ENCODE measurements around the gene MRPL32. TPM values are rescaled to one million over a fixed set of nuclear protein-coding genes. Genes with fewer than 3 reads are reported as not detected.

The MRPL32 gene
- total RNA-seq, 1 experiment from 2014 or later: 101 TPM

DNA sequence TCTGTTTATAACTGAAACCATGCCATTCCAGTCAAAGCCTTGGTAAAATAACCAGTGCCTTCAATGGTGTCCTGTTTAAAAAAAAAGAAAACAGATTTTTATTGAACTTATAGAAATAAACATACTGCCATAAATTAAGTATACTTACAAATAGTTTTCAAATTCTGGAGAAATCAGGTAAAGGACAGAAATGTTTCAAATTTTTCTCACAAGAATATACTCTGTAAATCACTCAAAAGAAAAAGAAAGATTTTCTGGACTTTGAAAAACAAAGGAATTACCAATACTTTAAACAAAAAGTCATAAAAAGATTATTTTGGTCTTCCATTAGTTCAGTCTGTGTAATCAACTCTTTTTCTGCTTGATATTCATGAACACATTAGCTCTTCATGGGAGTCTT lies 23.9 kb downstream of the MRPL32 start:
- Histone ChIP-seq H2AFZ (ENCODE audit: low read length) (no peak overlapping the region), H3K9me3 (ENCODE audit: control insufficient read depth, low read depth, low read length) (peaks cover 6% of the 10 kb centered on the region), H3K79me1 (ENCODE audit: insufficient read depth, low read depth, low read length, poor library complexity, severe bottlenecking) (no peaks in the 10 kb centered on the region), H3K9ac (ENCODE audit: extremely low read depth, insufficient read length, low read length) (no peak overlapping the region), H3K4me2 (ENCODE audit: insufficient read depth, insufficient read length, low read length) (no peak overlapping the region), H4K20me1 (ENCODE audit: control insufficient read depth, insufficient read depth, insufficient read length) (no peaks in the 10 kb centered on the region), H3K4ac (ENCODE audit: low read depth, low read length) (no peak overlapping the region), H2BK120ac (ENCODE audit: low read depth, low read length, poor library complexity, severe bottlenecking) (no peak overlapping the region), H2BK15ac (ENCODE audit: low read depth, low read length) (no peak overlapping the region), H3T11ph (ENCODE audit: low read length) (no peak overlapping the region), H2BK5ac (ENCODE audit: insufficient read length, low read length) (no peak overlapping the region), H2AK5ac (ENCODE audit: insufficient read length, low read length) (no peak overlapping the region), H3K27me3 (ENCODE audit: insufficient read depth, low read length) (no peaks in the 10 kb centered on the region), H2BK12ac (ENCODE audit: insufficient read length, low read depth, low read length) (no peak overlapping the region), H3K56ac (ENCODE audit: insufficient read length, low read depth, low read length) (no peak overlapping the region), H4K5ac (ENCODE audit: insufficient read length, low read depth, low read length) (no peak overlapping the region), H3K27ac (ENCODE audit: insufficient read length, low read depth, low read length) (no peak overlapping the region), H3K23me2 (ENCODE audit: insufficient read length, low read depth, low read length, poor library complexity, severe bottlenecking) (no peaks in the 10 kb centered on the region), H3K18ac (ENCODE audit: insufficient read length, low read depth, low read length) (no peak overlapping the region), H4K8ac (replicated peaks; ENCODE audit: insufficient read length, low read depth, low read length) (no peak overlapping the region), H2BK20ac (ENCODE audit: low read depth, low read length, poor library complexity, severe bottlenecking) (no peak overlapping the region), H3K79me2 (ENCODE audit: insufficient read depth, low read length) (no peaks in the 10 kb centered on the region), H3K23ac (ENCODE audit: insufficient read length, low read depth, low read length) (no peak overlapping the region), H3K4me1 (ENCODE audit: insufficient read depth, low read length) (no peaks in the 10 kb centered on the region), H3K14ac (ENCODE audit: insufficient read depth, low read length) (no peak overlapping the region), H4K91ac (ENCODE audit: insufficient read length, low read depth, low read length) (no peak overlapping the region)
- Mint-ChIP-seq H3K27ac (no peak overlapping the region), H3K36me3 (ENCODE audit: insufficient read depth in 1 of 3, low read depth in 3 of 3) (peaks cover 12 to 33% (median 20%) of the 10 kb centered on the region in 3 experiments), H3K9me3 (peaks cover 31 to 40% of the 10 kb centered on the region in 2 experiments; a peak in 4 of 5 replicates), H3K27me3 (ENCODE audit: low read depth) (no peaks in the 10 kb centered on the region), H3K4me1 (no peaks in the 10 kb centered on the region), H3K4me3 (no peak overlapping the region)
- no peak for TF ChIP-seq CTCF (conservative IDR thresholded peaks at IDR 0.05)
- no peak for DNase-seq

All from H9 (cell line).